RPMI8226 (cell line): ENCODE data around the gene VWA2.

Experiments
- DNase-seq: peaks from one replicate; pipeline ENCODE4 v3.0.0-alpha.2; 2015

Gene VWA2

GRCh38 chr10:114301177-114301576, 62.1 kb downstream of the VWA2 start:
- no peak for DNase-seq

- DNase-seq = no peak
Observed at GRCh38 chr10:114301951-114302710, 63.1 kb downstream of the VWA2 start.

- no peak for DNase-seq
Observed at GRCh38 chr10:114303556-114303955, 64.5 kb downstream of the VWA2 start.

- peak; percentile 68 for DNase-seq
Observed at GRCh38 chr10:114304017-114304570, 65.0 kb downstream of the VWA2 start.

GRCh38 chr10:114304571-114305421, 65.7 kb downstream of the VWA2 start:
- peak; percentile 35 for DNase-seq

- DNase-seq = no peak
Observed at GRCh38 chr10:114305521-114305925, 66.5 kb downstream of the VWA2 start.

GRCh38 chr10:114306116-114306973, 67.3 kb downstream of the VWA2 start:
- no peak for DNase-seq

- no peak for DNase-seq
Observed at GRCh38 chr10:114307731-114308130, 68.7 kb downstream of the VWA2 start.

GRCh38 chr10:114308531-114309363, 69.7 kb downstream of the VWA2 start:
- DNase-seq = no peak

- DNase-seq = no peak
Observed at GRCh38 chr10:114309364-114309651, 70.3 kb downstream of the VWA2 start.

- DNase-seq = no peak
Observed at GRCh38 chr10:114310346-114310745, 71.3 kb downstream of the VWA2 start.

- DNase-seq = no peak
Observed at GRCh38 chr10:114311023-114311422, 72.0 kb downstream of the VWA2 start.

- DNase-seq = no peak
Observed at GRCh38 chr10:114311496-114312209, 72.6 kb downstream of the VWA2 start.

GRCh38 chr10:114313139-114313538, 74.1 kb downstream of the VWA2 start:
- no peak for DNase-seq

GRCh38 chr10:114313866-114314265, 74.8 kb downstream of the VWA2 start:
- DNase-seq = no peak

- DNase-seq = no peak
Observed at GRCh38 chr10:114315566-114316420, 76.7 kb downstream of the VWA2 start.

GRCh38 chr10:114316744-114317143, 77.7 kb downstream of the VWA2 start:
- no peak for DNase-seq

GRCh38 chr10:114319406-114320248, 80.6 kb downstream of the VWA2 start:
- DNase-seq = no peak
